Neural cell (in vitro differentiated cells): ENCODE data around the gene PHACTR3. TPM values are rescaled to one million over a fixed set of nuclear protein-coding genes. Genes with fewer than 3 reads are reported as not detected.

Experiments
- H2AFZ ChIP-seq: fragments of 200-600, 300-800 bp; sonication (generic), shearing (Covaris generic); 2 replicates; pipeline ENCODE4 v1.6.0; 2014; ENCODE audit warnings: low read depth, mild to moderate bottlenecking, antibody characterized with exemption, low read length, moderate library complexity
- H3F3A ChIP-seq: fragments of 200-600 bp; shearing (Covaris generic); 2 replicates; pipeline ENCODE4 v1.6.1; 2016; ENCODE audit warnings: mild to moderate bottlenecking, moderate library complexity, mixed read lengths, antibody characterized with exemption, low read length; ENCODE audit not compliant: insufficient read depth, poor library complexity, severe bottlenecking
- H3K27ac ChIP-seq: fragments of 200-600, 300-800 bp; sonication (generic), shearing (Covaris generic); 2 replicates; pipeline ENCODE4 v1.5.1; 2014; ENCODE audit warnings: mild to moderate bottlenecking, low read length, moderate library complexity
- H3K27me3 ChIP-seq: fragments of 300-800, 200-600 bp; sonication (generic), shearing (Covaris generic); 2 replicates; pipeline ENCODE4 v1.6.0; 2014; ENCODE audit warnings: mild to moderate bottlenecking, low read depth, low read length, moderate library complexity; ENCODE audit not compliant: insufficient read depth
- H3K36me3 ChIP-seq: fragments of 300-800, 200-600 bp; sonication (generic), shearing (Covaris generic); 2 replicates; pipeline ENCODE4 v1.5.1; 2014; ENCODE audit warnings: mild to moderate bottlenecking, antibody characterized with exemption, low read length, moderate library complexity; ENCODE audit not compliant: insufficient read depth
- H3K4me2 ChIP-seq: fragments of 300-800, 200-600 bp; sonication (generic), shearing (Covaris generic); 2 replicates; pipeline ENCODE4 v1.6.0; 2014; ENCODE audit warnings: mild to moderate bottlenecking, low read length
- H3K4me3 ChIP-seq: fragments of 300-800, 200-600 bp; sonication (generic), shearing (Covaris generic); 2 replicates; pipeline ENCODE4 v1.5.1; 2014; ENCODE audit warnings: mild to moderate bottlenecking, low read length, moderate library complexity
- H3K79me2 ChIP-seq: fragments of 200-600 bp; shearing (Covaris generic); replicated peaks from 2 replicates; pipeline ENCODE4 v1.6.0; 2014; ENCODE audit warnings: mild to moderate bottlenecking, low read length, moderate library complexity; ENCODE audit not compliant: insufficient read depth
- H3K9ac ChIP-seq: fragments of 300-800, 200-600 bp; sonication (generic), shearing (Covaris generic); 2 replicates; pipeline ENCODE4 v1.6.1; 2016; ENCODE audit warnings: mild to moderate bottlenecking, low read length, mixed read lengths
- H3K9me2 ChIP-seq: fragments of 200-600 bp; shearing (Covaris generic); 2 replicates; pipeline ENCODE4 v1.6.1; 2016; ENCODE audit warnings: mild to moderate bottlenecking, low read length, mixed read lengths; ENCODE audit not compliant: insufficient read depth
- H3K9me3 ChIP-seq: fragments of 200-600, 300-800 bp; sonication (generic), shearing (Covaris generic); 2 replicates; pipeline ENCODE4 v1.6.1; 2016; ENCODE audit warnings: mild to moderate bottlenecking, mixed run types, low read length, moderate library complexity, mixed read lengths
- H4K20me1 ChIP-seq: fragments of 200-600 bp; shearing (Covaris generic); 2 replicates; pipeline ENCODE4 v1.6.1; 2016; ENCODE audit warnings: mild to moderate bottlenecking, mixed run types; ENCODE audit not compliant: insufficient read depth
- CTCF ChIP-seq: fragments of 450-650 bp; IDR thresholded peaks from 2 replicates; pipeline ENCODE4 v1.5.1; 2014; ENCODE audit warnings: antibody characterized with exemption, mild to moderate bottlenecking, moderate library complexity; ENCODE audit not compliant: poor library complexity, severe bottlenecking
- EP300 ChIP-seq: fragments of 450-650 bp; conservative IDR thresholded peaks from 2 replicates; pipeline ENCODE4 v1.6.1; 2014; ENCODE audit warnings: antibody characterized with exemption, mild to moderate bottlenecking, moderate library complexity; ENCODE audit not compliant: poor library complexity, severe bottlenecking
- EZH2 ChIP-seq: fragments of 200-600, 300-800 bp; shearing (Covaris generic), sonication (generic); IDR thresholded peaks from 2 replicates; pipeline ENCODE4 v1.6.1; 2014; ENCODE audit warnings: antibody characterized with exemption, low read length, borderline replicate concordance, mild to moderate bottlenecking; ENCODE audit not compliant: insufficient read depth, poor library complexity, severe bottlenecking
- MXI1 ChIP-seq: fragments of 450-650 bp; conservative IDR thresholded peaks from 2 replicates; pipeline ENCODE4 v1.6.1; 2014; ENCODE audit warnings: antibody characterized with exemption, mild to moderate bottlenecking; ENCODE audit not compliant: poor library complexity, severe bottlenecking
- POLR2AphosphoS5 ChIP-seq: IDR thresholded peaks from 2 replicates; pipeline ENCODE4 v1.6.1; 2012
- RAD21 ChIP-seq: fragments of 450-650 bp; conservative IDR thresholded peaks from 2 replicates; pipeline ENCODE4 v1.6.1; 2014; ENCODE audit warnings: antibody characterized with exemption, mild to moderate bottlenecking, moderate library complexity
- REST ChIP-seq: IDR thresholded peaks from 2 replicates; pipeline ENCODE4 v1.6.1; 2012; ENCODE audit warnings: borderline replicate concordance
- SMC3 ChIP-seq: fragments of 450-650 bp; conservative IDR thresholded peaks from 2 replicates; pipeline ENCODE4 v1.6.1; 2014; ENCODE audit warnings: antibody characterized with exemption, mild to moderate bottlenecking, moderate library complexity; ENCODE audit not compliant: poor library complexity
- TAF1 ChIP-seq: IDR thresholded peaks from 2 replicates; pipeline ENCODE4 v1.6.1; 2012; ENCODE audit warnings: low read depth
- polyA plus RNA-seq: library from polyadenylated mRNA; depleted of rRNA; stranded (reverse); fragments of >200 nt; gene quantifications from 2 replicates; pipeline ENCODE4 v1.2.3, GENCODE V29; 2014

PHACTR3 gene
- polyA plus RNA-seq, 1 donor from 2014 or later, result 1.3 TPM

- no peaks in the 10 kb centered on the region for H4K20me1 ChIP-seq
- no peaks in the 10 kb centered on the region for H3K9me3 ChIP-seq
- no peaks in the 10 kb centered on the region for H3K79me2 ChIP-seq
- no peaks in the 10 kb centered on the region for H3K36me3 ChIP-seq
- TF ChIP-seq RAD21 (no peak), POLR2AphosphoS5 (no peak), MXI1 (no peak), REST (no peak), CTCF (no peak), SMC3 (no peak), EZH2 (no peak), EP300 (no peak), TAF1 (no peak)
- H2AFZ ChIP-seq, result no peak overlapping the region
- no peak overlapping the region for H3K4me3 ChIP-seq
- no peaks in the 10 kb centered on the region for H3K27me3 ChIP-seq
- no peak overlapping the region for H3K27ac ChIP-seq
- H3K9ac ChIP-seq, result no peak overlapping the region
- H3K9me2 ChIP-seq, result no peaks in the 10 kb centered on the region
- no peak overlapping the region for H3K4me2 ChIP-seq
- H3F3A ChIP-seq, result no peaks in the 10 kb centered on the region
Measured at GRCh38 chr20:59731376-59731775, 127.0 kb downstream of the PHACTR3 start.

- no peak overlapping the region for H3K27ac ChIP-seq
- no peaks in the 10 kb centered on the region for H3K27me3 ChIP-seq
- no peaks in the 10 kb centered on the region for H3K79me2 ChIP-seq
Measured at GRCh38 chr20:59733351-59733750, 129.0 kb downstream of the PHACTR3 start.

More at GRCh38 chr20:59733351-59733750, 129.0 kb downstream of the PHACTR3 start:
- no peaks in the 10 kb centered on the region for H4K20me1 ChIP-seq
- H3K36me3 ChIP-seq, result no peaks in the 10 kb centered on the region
- H3K4me3 ChIP-seq, result no peak overlapping the region
- H3K4me2 ChIP-seq, result no peak overlapping the region
- peaks cover 5% of the 10 kb centered on the region for H3K9me3 ChIP-seq
- no peak overlapping the region for H3K9ac ChIP-seq
- TF ChIP-seq REST (no peak), EZH2 (no peak), RAD21 (no peak), POLR2AphosphoS5 (no peak), CTCF (no peak), TAF1 (no peak), SMC3 (no peak), EP300 (no peak), MXI1 (no peak)
- no peaks in the 10 kb centered on the region for H3K9me2 ChIP-seq
- H3F3A ChIP-seq, result no peaks in the 10 kb centered on the region
- no peak overlapping the region for H2AFZ ChIP-seq
